B cell (primary cell): ENCODE measurements around the gene ANAPC2. TPM values are rescaled to one million over a fixed set of nuclear protein-coding genes. Genes with fewer than 3 reads are reported as not detected.

Experiments
- ATAC-seq: fragments of 200-7000 bp; cut with Tn5 transposase; one replicate; pipeline ENCODE4 v1.10.0; 2021; ENCODE audit warnings: low read depth, mild to moderate bottlenecking, moderate number of reproducible peaks, moderate library complexity
- CTCF ChIA-PET: fragments of 350-600 bp; sonication (Branson Sonifier 250); formaldehyde crosslinking; loops from one replicate; lab custom pipeline; 2021; ENCODE audit warnings: antibody characterized with exemption, inconsistent platforms; lab: Charles Lee
- POLR2A ChIA-PET: fragments of 350-600 bp; sonication (Branson Sonifier 250); formaldehyde crosslinking; loops from one replicate; lab custom pipeline; 2021; ENCODE audit warnings: antibody characterized with exemption; lab: Charles Lee
- DNase-seq: peaks from one replicate; pipeline ENCODE4 v3.0.0; 2013
- H2AFZ ChIP-seq: 2 replicates; pipeline ENCODE4 v1.6.1; 2012; ENCODE audit warnings: mild to moderate bottlenecking, low read depth, low read length; ENCODE audit not compliant: insufficient read depth, poor library complexity, severe bottlenecking
- H3K27ac ChIP-seq, 2 donors: 1 replicate in 1 of 2; 2 replicates in 1 of 2; pipeline ENCODE4 v1.5.1; 2012 to 2013; ENCODE audit warnings: low read length in 2 of 2, mild to moderate bottlenecking in 2 of 2, moderate library complexity in 1 of 2
- H3K27me3 ChIP-seq, 4 experiments: fragments of 200-600 bp in 1 of 4; sonication (generic) in 1 of 4; replicated peaks in 1 of 4; 1 replicate in 2 of 4; 2 replicates in 2 of 4; pipeline versions ENCODE4 v1.6.1 to v1.7.0; 2013 to 2016; ENCODE audit warnings: low read length in 3 of 4, mild to moderate bottlenecking in 2 of 4, mixed read lengths in 1 of 4, moderate library complexity in 1 of 4; ENCODE audit not compliant: insufficient read depth in 4 of 4, control insufficient read depth in 3 of 4; ENCODE audit errors: control extremely low read depth in 1 of 4
- H3K36me3 ChIP-seq, 2 experiments: replicated peaks in 1 of 2; 1 replicate in 1 of 2; 2 replicates in 1 of 2; pipeline versions ENCODE4 v1.6.1 to v1.7.1; 2013; ENCODE audit warnings: low read length in 1 of 2; ENCODE audit not compliant: insufficient read depth in 2 of 2, control insufficient read depth in 1 of 2; ENCODE audit errors: control extremely low read depth in 1 of 2, extremely low read depth in 1 of 2
- H3K4me1 ChIP-seq, 2 donors: fragments of 200-600 bp in 1 of 2; sonication (generic) in 1 of 2; 1 replicate in 1 of 2; 2 replicates in 1 of 2; pipeline versions ENCODE4 v1.5.1 to v1.6.1; 2013 to 2017; ENCODE audit warnings: low read length in 2 of 2; ENCODE audit not compliant: control insufficient read depth in 2 of 2, insufficient read depth in 2 of 2
- H3K4me2 ChIP-seq: replicated peaks from 2 replicates; pipeline ENCODE3; 2012; ENCODE audit warnings: mild to moderate bottlenecking, low read depth, low read length; ENCODE audit not compliant: poor library complexity, severe bottlenecking
- H3K4me3 ChIP-seq, 5 experiments: fragments of 200-600 bp in 1 of 5; sonication (generic) in 1 of 5; 1 replicate in 3 of 5; 2 replicates in 2 of 5; pipeline versions ENCODE4 v1.5.1 to v1.7.0; 2011 to 2016; ENCODE audit warnings: low read length in 4 of 5, mild to moderate bottlenecking in 4 of 5, low read depth in 2 of 5, control low read depth in 1 of 5, moderate library complexity in 1 of 5; ENCODE audit not compliant: insufficient read depth in 1 of 5; ENCODE audit errors: control extremely low read depth in 1 of 5, extremely low read depth in 1 of 5
- H3K79me2 ChIP-seq: fragments of 200-600 bp; sonication (generic); one replicate; pipeline ENCODE4 v1.6.0; 2016; ENCODE audit warnings: low read length; ENCODE audit not compliant: control insufficient read depth, insufficient read depth
- H3K9ac ChIP-seq: fragments of 200-600 bp; sonication (generic); 2 replicates; pipeline ENCODE4 v1.6.1; 2017; ENCODE audit warnings: mild to moderate bottlenecking, low read length, moderate library complexity
- H3K9me3 ChIP-seq, 3 donors: one replicate each; pipeline versions ENCODE4 v1.6.1 to v1.7.1; 2013; ENCODE audit warnings: low read length in 2 of 3; ENCODE audit not compliant: control insufficient read depth in 2 of 3, insufficient read depth in 1 of 3; ENCODE audit errors: control extremely low read depth in 1 of 3
- H4K20me1 ChIP-seq: 2 replicates; pipeline ENCODE4 v1.6.0; 2012; ENCODE audit warnings: mild to moderate bottlenecking, low read length; ENCODE audit not compliant: insufficient read depth, control insufficient read depth, poor library complexity, severe bottlenecking
- H3K27ac Mint-ChIP-seq: one replicate; pipeline ENCODE4 v1.8.0; 2021; ENCODE audit warnings: mixed read lengths
- H3K27me3 Mint-ChIP-seq: one replicate; pipeline ENCODE4 v1.8.0; 2021; ENCODE audit warnings: mixed read lengths
- H3K4me1 Mint-ChIP-seq: one replicate; pipeline ENCODE4 v1.8.0; 2021; ENCODE audit warnings: mixed read lengths
- H3K4me3 Mint-ChIP-seq: one replicate; pipeline ENCODE4 v1.8.0; 2021; ENCODE audit warnings: mixed read lengths
- H3K9me3 Mint-ChIP-seq: one replicate; pipeline ENCODE4 v1.8.0; 2022; ENCODE audit warnings: mixed read lengths; ENCODE audit not compliant: insufficient read depth
- EZH2 ChIP-seq: IDR thresholded peaks from 2 replicates; pipeline ENCODE4 v1.6.1; 2012; ENCODE audit warnings: borderline replicate concordance, low read depth, mild to moderate bottlenecking, moderate library complexity, low read length; ENCODE audit not compliant: insufficient read depth, poor library complexity, severe bottlenecking
- WGBS: methylation state at CpG from one replicate; pipeline ENCODE4 v1.1.5; 2013; ENCODE audit warnings: missing lambda C conversion rate; ENCODE audit not compliant: insufficient coverage; 5-methylcytosine and 5-hydroxymethylcytosine counted together
- intact Hi-C: fragments of 100-400 bp; cut with micrococcal nuclease; formaldehyde crosslinking; loops from one replicate; pipeline ENCODE4 v1.10.0; 2022
- polyA plus RNA-seq: library from polyadenylated mRNA; depleted of rRNA; stranded (reverse); fragments of >200 nt; gene quantifications from 2 replicates; pipeline ENCODE4 v1.2.3, GENCODE V29; 2012
- total RNA-seq, 2 donors: library from RNA; stranded (reverse); fragments of 120-200 nt in 1 of 2; gene quantifications; 1 replicate in 1 of 2; 2 replicates in 1 of 2; pipeline versions ENCODE4 v1.2.3 to v1.2.4, GENCODE V29; 2013 to 2022
- TF ChIP-seq, protein P1 (sequence below): fragments of 200-600 bp; IDR thresholded peaks from one replicate; pipeline ENCODE4 v1.8.0; 2022; ENCODE audit warnings: antibody characterized with exemption, mild to moderate bottlenecking

Gene ANAPC2
- total and polyA plus RNA-seq, 2 donors (not counting 1 experiment from before 2014, with no cell fraction given) = 121 to 127 TPM

- ChIA-PET POLR2A (no interaction called here), CTCF (no interaction called here)
- no peak overlapping the region for H3K27ac Mint-ChIP-seq
- Histone ChIP-seq H3K27ac (no peak overlapping the region), H3K4me1 (peaks cover 26 to 34% of the 10 kb centered on the region in 2 donors), H3K9ac (no peak overlapping the region), H2AFZ (no peak overlapping the region), H3K79me2 (peaks cover 49% of the 10 kb centered on the region), H3K4me2 (no peak overlapping the region), H4K20me1 (peaks cover 58% of the 10 kb centered on the region), H3K4me3 (no peak overlapping the region), H3K27me3 (no peaks in the 10 kb centered on the region), H3K9me3 (peaks cover 0 to 3% (median 0%) of the 10 kb centered on the region in 3 donors), H3K36me3 (peaks cover 0 to 61% of the 10 kb centered on the region in 2 experiments)
- ATAC-seq (no peak), DNase-seq (no peak)
- H3K4me3 Mint-ChIP-seq = no peak overlapping the region
- 98% methylated on average over 47 of the region's 48 CpGs for whole genome bisulfite sequencing
- intact Hi-C loops = loop anchor here (5.0 kb wide), 1 partner anchor 58 kb away; no protein-coding TSS in a partner anchor
- no peak for TF ChIP-seq EZH2
- TF ChIP-seq, protein P1, sequence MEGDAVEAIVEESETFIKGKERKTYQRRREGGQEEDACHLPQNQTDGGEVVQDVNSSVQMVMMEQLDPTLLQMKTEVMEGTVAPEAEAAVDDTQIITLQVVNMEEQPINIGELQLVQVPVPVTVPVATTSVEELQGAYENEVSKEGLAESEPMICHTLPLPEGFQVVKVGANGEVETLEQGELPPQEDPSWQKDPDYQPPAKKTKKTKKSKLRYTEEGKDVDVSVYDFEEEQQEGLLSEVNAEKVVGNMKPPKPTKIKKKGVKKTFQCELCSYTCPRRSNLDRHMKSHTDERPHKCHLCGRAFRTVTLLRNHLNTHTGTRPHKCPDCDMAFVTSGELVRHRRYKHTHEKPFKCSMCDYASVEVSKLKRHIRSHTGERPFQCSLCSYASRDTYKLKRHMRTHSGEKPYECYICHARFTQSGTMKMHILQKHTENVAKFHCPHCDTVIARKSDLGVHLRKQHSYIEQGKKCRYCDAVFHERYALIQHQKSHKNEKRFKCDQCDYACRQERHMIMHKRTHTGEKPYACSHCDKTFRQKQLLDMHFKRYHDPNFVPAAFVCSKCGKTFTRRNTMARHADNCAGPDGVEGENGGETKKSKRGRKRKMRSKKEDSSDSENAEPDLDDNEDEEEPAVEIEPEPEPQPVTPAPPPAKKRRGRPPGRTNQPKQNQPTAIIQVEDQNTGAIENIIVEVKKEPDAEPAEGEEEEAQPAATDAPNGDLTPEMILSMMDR = no peak
- H3K4me1 Mint-ChIP-seq = peaks cover 30% of the 10 kb centered on the region
- H3K9me3 Mint-ChIP-seq = no peaks in the 10 kb centered on the region
- no peaks in the 10 kb centered on the region for H3K27me3 Mint-ChIP-seq
Measured at GRCh38 chr9:137184881-137185660, 3.3 kb downstream of the ANAPC2 start.

GRCh38 chr9:137183980-137184595, 4.3 kb downstream of the ANAPC2 start:
- DNase-seq (no peak), ATAC-seq (no peak)
- CTCF ChIA-PET = no interaction called here
- peaks cover 0 to 64% of the 10 kb centered on the region in 2 experiments for H3K36me3 ChIP-seq
- H4K20me1 ChIP-seq = peaks cover 57% of the 10 kb centered on the region
- no peaks in the 10 kb centered on the region for H3K9me3 Mint-ChIP-seq
- no peaks in the 10 kb centered on the region for H3K27me3 ChIP-seq
- peaks cover 17 to 24% of the 10 kb centered on the region in 2 donors for H3K4me1 ChIP-seq
- no peak overlapping the region for H3K4me2 ChIP-seq
- POLR2A ChIA-PET = no interaction called here
- peaks cover 42% of the 10 kb centered on the region for H3K79me2 ChIP-seq
- no peaks in the 10 kb centered on the region for H3K27me3 Mint-ChIP-seq
- H2AFZ ChIP-seq = no peak overlapping the region
- WGBS = 98% methylated on average over 27 of the region's 27 CpGs
- no peak for TF ChIP-seq EZH2
- TF ChIP-seq, protein P1 = no peak
- peaks cover 22% of the 10 kb centered on the region for H3K4me1 Mint-ChIP-seq
- H3K9me3 ChIP-seq = peaks cover 0 to 3% (median 0%) of the 10 kb centered on the region in 3 donors
- H3K27ac ChIP-seq = no peak overlapping the region
- H3K4me3 ChIP-seq = no peak overlapping the region
- H3K4me3 Mint-ChIP-seq = no peak overlapping the region
- H3K27ac Mint-ChIP-seq = no peak overlapping the region
- no peak overlapping the region for H3K9ac ChIP-seq
- intact Hi-C loops = no loop called here
